ENCODE measurements around the gene ZNF512B.

ZNF512B gene

GRCh38 chr20:63940071-63940471, 29.7 kb downstream of the ZNF512B start:
- TF ChIP-seq GATA3 (IDR thresholded peaks at IDR 0.05; ENCODE audit: low read depth, low read length) (no peak), GATA2 (IDR thresholded peaks at IDR 0.05; ENCODE audit: low read depth, low read length) (no peak)

DNA sequence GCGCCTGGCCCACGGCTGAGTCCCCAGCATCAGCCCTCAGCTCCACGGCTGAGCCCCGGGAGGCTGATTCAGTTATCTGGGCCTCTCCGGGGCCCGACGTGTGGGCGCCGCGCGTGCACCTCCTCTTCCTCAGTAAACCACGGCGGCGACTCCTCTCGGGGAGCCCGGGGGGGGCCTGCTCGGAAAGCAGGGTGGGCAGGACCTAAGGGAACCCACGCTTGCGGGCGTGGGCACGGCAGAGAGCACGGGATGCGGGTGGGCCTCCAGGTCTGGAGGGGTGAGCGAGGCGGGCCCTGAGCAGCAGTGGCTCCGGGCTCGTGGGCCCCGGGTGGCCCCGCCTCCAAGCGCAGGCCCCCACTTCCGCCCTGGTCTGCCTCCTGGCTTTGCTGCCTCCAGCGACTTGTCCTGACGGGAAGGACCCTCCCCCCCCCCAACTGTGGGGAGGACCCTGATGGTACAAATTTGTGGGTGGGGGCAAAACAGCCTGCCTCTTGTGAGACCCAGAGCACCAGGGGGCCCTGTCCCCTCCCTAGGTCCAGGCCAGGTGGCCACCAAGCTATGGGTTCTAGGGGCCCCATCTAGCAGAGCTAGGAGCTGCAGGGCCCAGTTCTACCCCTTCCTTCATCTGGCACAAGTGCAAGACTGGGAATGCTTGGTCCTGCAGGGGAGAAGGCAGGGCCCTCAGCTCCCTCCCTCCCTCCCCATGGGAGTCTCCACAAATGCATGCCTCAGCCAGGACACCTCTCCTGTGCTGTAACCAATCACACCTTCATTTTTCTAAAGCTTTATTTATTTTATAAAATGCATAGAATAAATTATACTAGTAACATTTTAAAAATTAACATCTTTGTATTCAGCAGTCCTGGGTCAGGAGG, 30.4 kb downstream of the ZNF512B start:
- TF ChIP-seq GATA2 (IDR thresholded peaks at IDR 0.05; ENCODE audit: low read depth, low read length), result no peak
- TF ChIP-seq GATA3 (IDR thresholded peaks at IDR 0.05; ENCODE audit: low read depth, low read length), result no peak

DNA sequence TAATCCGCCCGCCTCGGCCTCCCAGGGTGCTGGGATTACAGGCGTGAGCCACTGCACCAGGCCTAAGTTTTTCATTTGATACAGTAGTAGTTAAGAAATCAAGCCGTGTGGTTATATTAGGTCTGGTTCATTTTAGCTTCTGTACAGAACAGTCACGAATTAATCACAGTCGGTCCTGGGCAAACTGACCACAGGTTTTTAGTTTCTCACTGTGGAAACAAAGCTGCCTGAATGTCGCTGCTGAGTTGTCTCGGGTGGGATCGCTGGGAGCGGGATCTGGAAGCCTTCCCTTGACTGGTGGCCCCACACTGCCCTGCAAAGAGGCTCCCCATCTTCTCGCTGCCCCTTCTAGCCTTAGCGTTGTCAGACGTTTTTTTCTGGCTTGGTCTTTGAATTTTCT, 32.1 kb downstream of the ZNF512B start:
- TF ChIP-seq GATA2 (IDR thresholded peaks at IDR 0.05; ENCODE audit: low read depth, low read length) (no peak), GATA3 (IDR thresholded peaks at IDR 0.05; ENCODE audit: low read depth, low read length) (no peak)

DNA sequence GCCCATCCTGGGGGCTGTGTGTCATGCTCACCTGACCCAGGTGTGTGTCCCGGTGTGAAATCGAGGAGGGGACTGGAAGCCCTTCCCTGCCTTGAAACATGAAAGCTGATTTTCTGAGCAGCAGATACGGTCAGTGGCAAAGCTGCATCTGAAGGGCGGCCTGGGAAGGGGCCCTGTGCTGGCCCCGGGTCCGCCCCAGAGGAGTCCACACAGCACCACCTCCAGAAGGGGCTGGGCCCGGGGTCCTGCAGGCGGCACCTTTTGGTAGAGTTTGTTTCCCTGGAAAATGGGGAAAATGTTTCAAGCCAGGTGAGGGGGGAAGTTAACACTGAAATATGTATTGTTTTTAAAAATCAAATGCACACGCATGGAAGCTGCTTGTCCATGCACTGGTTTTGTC, 34.3 kb downstream of the ZNF512B start:
- TF ChIP-seq GATA3 (IDR thresholded peaks at IDR 0.05; ENCODE audit: low read depth, low read length) (no peak), GATA2 (IDR thresholded peaks at IDR 0.05; ENCODE audit: low read depth, low read length) (no peak)

GRCh38 chr20:63934271-63935068, 35.3 kb downstream of the ZNF512B start:
- no peak for TF ChIP-seq GATA3 (IDR thresholded peaks at IDR 0.05; ENCODE audit: low read depth, low read length)
- TF ChIP-seq GATA2 (IDR thresholded peaks at IDR 0.05; ENCODE audit: low read depth, low read length), result no peak

GRCh38 chr20:63933646-63934045, 36.1 kb downstream of the ZNF512B start:
- TF ChIP-seq GATA3 (IDR thresholded peaks at IDR 0.05; ENCODE audit: low read depth, low read length), result no peak
- TF ChIP-seq GATA2 (IDR thresholded peaks at IDR 0.05; ENCODE audit: low read depth, low read length), result no peak

- TF ChIP-seq GATA3 (IDR thresholded peaks at IDR 0.05; ENCODE audit: low read depth, low read length) (no peak), GATA2 (IDR thresholded peaks at IDR 0.05; ENCODE audit: low read depth, low read length) (no peak)
Measured at GRCh38 chr20:63932606-63933160, 37.0 kb downstream of the ZNF512B start.

- TF ChIP-seq GATA3 (IDR thresholded peaks at IDR 0.05; ENCODE audit: low read depth, low read length), result no peak
- no peak for TF ChIP-seq GATA2 (IDR thresholded peaks at IDR 0.05; ENCODE audit: low read depth, low read length)
Measured at GRCh38 chr20:63931735-63932134, 38.0 kb downstream of the ZNF512B start.

- TF ChIP-seq GATA2 (IDR thresholded peaks at IDR 0.05; ENCODE audit: low read depth, low read length) (no peak), GATA3 (IDR thresholded peaks at IDR 0.05; ENCODE audit: low read depth, low read length) (no peak)
Measured at GRCh38 chr20:63930971-63931553, 38.7 kb downstream of the ZNF512B start.

DNA sequence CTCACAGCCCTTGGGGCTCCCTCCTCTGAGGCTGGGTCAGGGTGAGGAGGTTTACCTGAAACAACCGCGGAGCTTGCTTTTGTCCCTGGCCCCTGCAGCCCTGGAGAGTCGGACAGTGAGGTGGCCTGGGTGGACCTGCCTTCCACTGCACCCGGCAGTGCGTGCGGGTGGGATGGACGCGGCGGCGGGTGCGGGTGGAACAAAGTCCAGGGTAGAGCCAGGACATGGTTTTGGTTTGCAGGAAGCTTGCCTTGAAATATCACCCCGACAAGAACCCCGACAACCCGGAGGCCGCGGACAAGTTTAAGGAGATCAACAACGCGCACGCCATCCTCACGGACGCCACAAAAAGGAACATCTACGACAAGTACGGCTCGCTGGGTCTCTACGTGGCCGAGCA, 40.7 kb downstream of the ZNF512B start:
- no peak for TF ChIP-seq GATA2 (IDR thresholded peaks at IDR 0.05; ENCODE audit: low read depth, low read length)
- TF ChIP-seq GATA3 (IDR thresholded peaks at IDR 0.05; ENCODE audit: low read depth, low read length), result no peak

- TF ChIP-seq GATA3 (IDR thresholded peaks at IDR 0.05; ENCODE audit: low read depth, low read length) (no peak), GATA2 (IDR thresholded peaks at IDR 0.05; ENCODE audit: low read depth, low read length) (no peak)
Measured at GRCh38 chr20:63926298-63926697, 43.4 kb downstream of the ZNF512B start.

DNA sequence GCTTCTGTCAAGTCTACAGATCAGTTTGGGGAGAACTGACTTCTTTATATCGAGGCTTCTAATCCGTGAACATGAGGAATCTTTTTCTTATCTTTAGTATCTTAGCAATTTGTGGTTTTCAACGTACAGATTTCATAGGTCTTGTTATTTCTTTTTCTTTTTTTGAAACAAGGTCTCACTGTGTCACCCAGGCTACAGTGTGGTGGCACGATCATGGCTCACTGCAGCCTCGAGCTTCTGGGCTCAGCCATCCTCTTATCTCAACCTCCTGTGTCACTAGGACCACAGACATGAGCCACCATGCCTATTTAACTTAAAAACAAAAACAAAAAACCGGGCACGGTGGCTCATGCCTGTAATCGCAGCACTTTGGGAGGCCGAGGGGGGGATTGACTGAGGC, 45.5 kb downstream of the ZNF512B start:
- TF ChIP-seq GATA3 (IDR thresholded peaks at IDR 0.05; ENCODE audit: low read depth, low read length) (no peak), GATA2 (IDR thresholded peaks at IDR 0.05; ENCODE audit: low read depth, low read length) (no peak)

GRCh38 chr20:63923651-63924050, 46.1 kb downstream of the ZNF512B start:
- TF ChIP-seq GATA2 (IDR thresholded peaks at IDR 0.05; ENCODE audit: low read depth, low read length), result no peak
- no peak for TF ChIP-seq GATA3 (IDR thresholded peaks at IDR 0.05; ENCODE audit: low read depth, low read length)

GRCh38 chr20:63920226-63920625, 49.5 kb downstream of the ZNF512B start:
- TF ChIP-seq GATA3 (IDR thresholded peaks at IDR 0.05; ENCODE audit: low read depth, low read length), result no peak
- no peak for TF ChIP-seq GATA2 (IDR thresholded peaks at IDR 0.05; ENCODE audit: low read depth, low read length)

All from SH-SY5Y (cell line).